22Rv1 (cell line): Measurements from ENCODE around the gene ETS1.

ENCODE experiments used
- ZFX ChIP-seq: fragments of 450-650 bp; IDR thresholded peaks from 2 replicates; pipeline ENCODE4 v1.6.1; 2017; ENCODE audit warnings: antibody characterized with exemption, borderline replicate concordance
- TF ChIP-seq, protein P1 (sequence below): fragments of 450-650 bp; IDR thresholded peaks from 2 replicates; pipeline ENCODE4 v1.5.1; 2017; ENCODE audit warnings: mild to moderate bottlenecking

- TF ChIP-seq, protein P1, sequence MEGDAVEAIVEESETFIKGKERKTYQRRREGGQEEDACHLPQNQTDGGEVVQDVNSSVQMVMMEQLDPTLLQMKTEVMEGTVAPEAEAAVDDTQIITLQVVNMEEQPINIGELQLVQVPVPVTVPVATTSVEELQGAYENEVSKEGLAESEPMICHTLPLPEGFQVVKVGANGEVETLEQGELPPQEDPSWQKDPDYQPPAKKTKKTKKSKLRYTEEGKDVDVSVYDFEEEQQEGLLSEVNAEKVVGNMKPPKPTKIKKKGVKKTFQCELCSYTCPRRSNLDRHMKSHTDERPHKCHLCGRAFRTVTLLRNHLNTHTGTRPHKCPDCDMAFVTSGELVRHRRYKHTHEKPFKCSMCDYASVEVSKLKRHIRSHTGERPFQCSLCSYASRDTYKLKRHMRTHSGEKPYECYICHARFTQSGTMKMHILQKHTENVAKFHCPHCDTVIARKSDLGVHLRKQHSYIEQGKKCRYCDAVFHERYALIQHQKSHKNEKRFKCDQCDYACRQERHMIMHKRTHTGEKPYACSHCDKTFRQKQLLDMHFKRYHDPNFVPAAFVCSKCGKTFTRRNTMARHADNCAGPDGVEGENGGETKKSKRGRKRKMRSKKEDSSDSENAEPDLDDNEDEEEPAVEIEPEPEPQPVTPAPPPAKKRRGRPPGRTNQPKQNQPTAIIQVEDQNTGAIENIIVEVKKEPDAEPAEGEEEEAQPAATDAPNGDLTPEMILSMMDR = no peak
- no peak for TF ChIP-seq ZFX
These were observed 40.4 kb upstream of the ETS1 start for GRCh38 chr11:128627666-128628324.
